OCI-LY3 (cell line): ENCODE results near the gene TBXAS1.

ENCODE experiments used
- H2AFZ ChIP-seq: fragments of 200-600, 300-600 bp; shearing (Covaris generic); 2 replicates; pipeline ENCODE4 v1.6.0; 2014; ENCODE audit warnings: antibody characterized with exemption, low read depth, low read length
- H3K27ac ChIP-seq: fragments of 200-600, 300-600 bp; sonication (generic); 2 replicates; pipeline ENCODE4 v1.5.1; 2014; ENCODE audit warnings: mild to moderate bottlenecking, low read length, moderate library complexity, mixed read lengths
- H3K27me3 ChIP-seq: fragments of 200-600, 300-600 bp; sonication (generic); 2 replicates; pipeline ENCODE4 v1.6.1; 2014; ENCODE audit warnings: low read depth, low read length, mixed read lengths
- H3K36me3 ChIP-seq: fragments of 200-600, 300-600 bp; sonication (generic); replicated peaks from 2 replicates; pipeline ENCODE3; 2014; ENCODE audit warnings: low read depth, low read length, mixed read lengths
- H3K4me1 ChIP-seq: fragments of 300-600, 200-600 bp; sonication (generic); 2 replicates; pipeline ENCODE4 v1.6.1; 2014; ENCODE audit warnings: low read length, mixed read lengths
- H3K4me2 ChIP-seq: fragments of 200-600, 300-600 bp; sonication (generic); 2 replicates; pipeline ENCODE4 v1.6.1; 2014; ENCODE audit warnings: low read length, mixed read lengths
- H3K4me3 ChIP-seq: fragments of 300-600, 200-600 bp; sonication (generic); 2 replicates; pipeline ENCODE4 v1.5.1; 2014; ENCODE audit warnings: antibody characterized with exemption, mild to moderate bottlenecking, low read length, moderate library complexity
- H3K79me2 ChIP-seq: fragments of 300-600, 200-600 bp; shearing (Covaris generic); 2 replicates; pipeline ENCODE4 v1.6.1; 2014; ENCODE audit warnings: mild to moderate bottlenecking, low read length, mixed read lengths
- H3K9ac ChIP-seq: fragments of 300-600, 200-600 bp; shearing (Covaris generic); 2 replicates; pipeline ENCODE4 v1.6.0; 2014; ENCODE audit warnings: mild to moderate bottlenecking, low read length, moderate library complexity
- H3K9me3 ChIP-seq: fragments of 200-600, 300-600 bp; shearing (Covaris generic); 2 replicates; pipeline ENCODE4 v1.6.1; 2014; ENCODE audit warnings: low read length, mixed read lengths; ENCODE audit not compliant: insufficient read depth
- H4K20me1 ChIP-seq: fragments of 200-600, 300-600 bp; sonication (generic); 2 replicates; pipeline ENCODE4 v1.6.1; 2016; ENCODE audit warnings: low read length, mixed read lengths; ENCODE audit not compliant: insufficient read depth
- EZH2phosphoT487 ChIP-seq: fragments of 200-600 bp; shearing (Covaris generic); IDR thresholded peaks from 2 replicates; pipeline ENCODE4 v1.6.1; 2018; ENCODE audit warnings: antibody characterized with exemption, mixed run types, low read depth
- TF ChIP-seq, protein P1 (sequence below): fragments of 200-600, 300-600 bp; sonication (generic); IDR thresholded peaks from 2 replicates; pipeline ENCODE4 v1.5.1; 2014; ENCODE audit warnings: antibody characterized with exemption, low read length, low read depth

TBXAS1 gene

DNA sequence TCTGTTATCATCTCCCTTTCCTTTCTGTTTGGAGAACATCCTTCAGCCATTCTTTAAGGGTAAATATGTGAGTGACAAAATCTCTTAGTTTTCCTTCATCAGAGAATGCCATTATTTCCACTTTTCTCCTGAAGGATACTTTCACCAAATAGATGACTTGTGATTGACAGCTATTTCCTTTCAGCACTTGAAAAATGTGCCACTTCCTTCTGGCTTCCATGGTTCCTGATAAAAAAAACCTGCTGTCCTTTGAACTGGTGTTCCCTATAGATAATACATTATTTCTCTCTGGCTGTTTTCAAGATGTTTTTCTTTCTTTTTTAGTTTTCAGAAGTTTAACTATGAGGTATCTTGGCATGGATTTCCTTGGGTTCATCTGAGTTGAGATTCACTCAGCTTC is 79.7 kb downstream of the TBXAS1 start:
- Histone ChIP-seq H3K4me1 (no peaks in the 10 kb centered on the region), H4K20me1 (no peaks in the 10 kb centered on the region), H2AFZ (no peak overlapping the region), H3K36me3 (no peaks in the 10 kb centered on the region), H3K27ac (no peak overlapping the region), H3K9me3 (no peaks in the 10 kb centered on the region), H3K4me2 (no peak overlapping the region), H3K27me3 (peaks cover 18% of the 10 kb centered on the region; the same call in 1 of the 2 replicates), H3K9ac (no peak overlapping the region), H3K79me2 (no peaks in the 10 kb centered on the region), H3K4me3 (no peak overlapping the region)
- TF ChIP-seq EZH2phosphoT487: no peak
- TF ChIP-seq, protein P1, sequence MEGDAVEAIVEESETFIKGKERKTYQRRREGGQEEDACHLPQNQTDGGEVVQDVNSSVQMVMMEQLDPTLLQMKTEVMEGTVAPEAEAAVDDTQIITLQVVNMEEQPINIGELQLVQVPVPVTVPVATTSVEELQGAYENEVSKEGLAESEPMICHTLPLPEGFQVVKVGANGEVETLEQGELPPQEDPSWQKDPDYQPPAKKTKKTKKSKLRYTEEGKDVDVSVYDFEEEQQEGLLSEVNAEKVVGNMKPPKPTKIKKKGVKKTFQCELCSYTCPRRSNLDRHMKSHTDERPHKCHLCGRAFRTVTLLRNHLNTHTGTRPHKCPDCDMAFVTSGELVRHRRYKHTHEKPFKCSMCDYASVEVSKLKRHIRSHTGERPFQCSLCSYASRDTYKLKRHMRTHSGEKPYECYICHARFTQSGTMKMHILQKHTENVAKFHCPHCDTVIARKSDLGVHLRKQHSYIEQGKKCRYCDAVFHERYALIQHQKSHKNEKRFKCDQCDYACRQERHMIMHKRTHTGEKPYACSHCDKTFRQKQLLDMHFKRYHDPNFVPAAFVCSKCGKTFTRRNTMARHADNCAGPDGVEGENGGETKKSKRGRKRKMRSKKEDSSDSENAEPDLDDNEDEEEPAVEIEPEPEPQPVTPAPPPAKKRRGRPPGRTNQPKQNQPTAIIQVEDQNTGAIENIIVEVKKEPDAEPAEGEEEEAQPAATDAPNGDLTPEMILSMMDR: no peak

DNA sequence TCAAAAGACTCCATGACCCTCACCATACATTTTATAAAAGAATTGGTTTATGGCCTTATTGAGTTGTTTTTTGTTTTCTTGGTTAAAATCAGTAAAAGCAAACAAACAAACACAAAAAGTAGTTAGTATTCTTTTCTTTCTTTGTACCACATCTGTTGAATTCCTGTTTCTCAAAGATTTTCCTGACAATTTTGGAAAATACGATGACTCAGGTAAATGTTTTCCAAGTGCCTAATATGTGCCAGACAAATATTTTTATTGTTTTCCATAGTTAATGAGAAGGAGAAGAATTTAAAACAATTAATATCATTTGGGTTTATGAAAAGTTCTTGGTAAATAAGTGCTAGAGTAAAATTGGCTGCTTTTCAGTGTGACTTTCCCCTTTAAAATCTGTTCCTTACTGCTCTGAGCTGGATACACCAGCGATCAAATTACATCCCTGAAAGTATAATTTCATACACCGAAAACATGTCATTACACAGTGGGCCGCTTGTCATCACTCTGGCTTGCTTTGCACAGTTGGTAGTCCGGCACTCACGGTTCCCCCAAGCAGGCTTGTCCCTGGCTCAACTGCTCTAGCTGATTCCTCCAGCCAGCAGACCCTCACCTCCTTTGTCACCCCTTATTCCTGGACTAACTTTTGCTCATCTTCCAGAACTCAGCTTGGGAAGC is 80.5 kb downstream of the TBXAS1 start:
- H3K27ac ChIP-seq: no peak overlapping the region
- no peaks in the 10 kb centered on the region for H4K20me1 ChIP-seq
- no peaks in the 10 kb centered on the region for H3K4me1 ChIP-seq
- peaks cover 18% of the 10 kb centered on the region; the same call in 1 of the 2 replicates for H3K27me3 ChIP-seq
- no peak overlapping the region for H2AFZ ChIP-seq
- no peak overlapping the region for H3K4me3 ChIP-seq
- no peaks in the 10 kb centered on the region for H3K79me2 ChIP-seq
- H3K9me3 ChIP-seq: no peaks in the 10 kb centered on the region
- no peak for TF ChIP-seq EZH2phosphoT487
- TF ChIP-seq, protein P1: no peak
- no peak overlapping the region for H3K9ac ChIP-seq
- no peaks in the 10 kb centered on the region for H3K36me3 ChIP-seq
- H3K4me2 ChIP-seq: no peak overlapping the region

DNA sequence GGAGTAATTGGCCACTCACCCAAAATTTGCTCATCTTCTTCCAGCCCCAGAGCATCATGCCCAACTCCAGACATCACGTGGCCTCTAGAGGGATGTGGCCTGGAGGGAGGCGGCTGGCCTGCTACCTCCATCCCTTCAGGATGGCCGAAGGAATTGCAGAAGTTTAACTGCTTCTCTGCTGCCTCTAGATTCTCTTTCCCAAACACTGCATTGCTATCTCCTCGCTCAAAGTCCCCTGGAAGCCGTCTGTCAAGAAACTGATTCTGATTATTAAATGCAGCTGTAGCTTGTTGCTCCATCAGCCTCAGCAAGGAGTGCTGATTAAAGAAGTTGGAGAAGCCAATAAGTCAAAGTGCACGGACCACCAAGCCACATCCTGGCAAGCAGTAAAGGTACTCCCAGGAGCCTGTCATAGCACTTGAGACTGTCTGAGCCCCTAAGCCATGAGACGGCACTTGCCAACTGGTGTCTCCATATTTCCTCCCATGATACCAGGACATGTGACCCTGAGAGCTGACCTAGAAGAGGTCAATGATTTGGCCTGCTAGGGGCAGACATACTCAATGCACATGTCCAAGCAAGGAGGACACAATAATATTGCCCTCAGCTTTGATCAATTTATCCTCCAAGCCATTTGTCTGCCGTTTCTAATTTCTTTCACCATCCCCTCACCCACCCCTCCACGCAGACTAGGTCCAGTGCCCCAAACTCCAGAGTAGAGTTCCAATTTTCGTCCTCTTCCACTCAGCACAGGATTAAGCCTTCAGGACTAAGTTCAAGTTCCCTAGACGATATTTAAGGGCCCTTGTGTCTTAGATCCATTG is 84.2 kb downstream of the TBXAS1 start:
- Histone ChIP-seq H3K4me2 (no peak overlapping the region), H4K20me1 (no peaks in the 10 kb centered on the region), H2AFZ (no peak overlapping the region), H3K27ac (no peak overlapping the region), H3K79me2 (no peaks in the 10 kb centered on the region), H3K4me1 (peaks cover 15% of the 10 kb centered on the region), H3K36me3 (no peaks in the 10 kb centered on the region), H3K9me3 (no peaks in the 10 kb centered on the region), H3K4me3 (no peak overlapping the region), H3K9ac (no peak overlapping the region), H3K27me3 (peaks cover 39% of the 10 kb centered on the region)
- TF ChIP-seq, protein P1: no peak
- no peak for TF ChIP-seq EZH2phosphoT487

DNA sequence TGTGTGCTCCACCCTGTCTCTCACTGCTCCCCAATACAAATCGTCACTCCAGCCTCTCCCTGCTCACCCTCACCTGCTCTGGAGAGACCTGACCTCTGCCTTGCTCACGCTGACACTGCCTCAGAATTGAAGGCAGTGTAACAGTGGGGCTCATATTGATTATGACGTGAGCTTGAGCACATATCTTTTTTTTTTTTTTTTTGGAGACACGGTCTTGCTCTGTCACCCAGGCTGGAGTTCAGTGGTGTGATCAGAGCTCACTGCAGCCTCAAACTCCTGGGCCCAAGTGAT is 84.7 kb downstream of the TBXAS1 start:
- H3K9ac ChIP-seq: no peak overlapping the region
- H3K4me3 ChIP-seq: no peak overlapping the region
- H4K20me1 ChIP-seq: no peaks in the 10 kb centered on the region
- TF ChIP-seq, protein P1: no peak
- no peak for TF ChIP-seq EZH2phosphoT487
- no peak overlapping the region for H3K4me2 ChIP-seq
- H3K27ac ChIP-seq: no peak overlapping the region
- H3K9me3 ChIP-seq: no peaks in the 10 kb centered on the region
- H3K4me1 ChIP-seq: peaks cover 15% of the 10 kb centered on the region
- no peak overlapping the region for H2AFZ ChIP-seq
- H3K36me3 ChIP-seq: no peaks in the 10 kb centered on the region
- H3K27me3 ChIP-seq: peaks cover 38% of the 10 kb centered on the region
- no peaks in the 10 kb centered on the region for H3K79me2 ChIP-seq
